HG02870 (cell line): Measurements from ENCODE around the gene B4GALT5.

Source experiments
- ATAC-seq: cut with Tn5 transposase; IDR thresholded peaks from one replicate; pipeline ENCODE4 v1.9.1; 2021; ENCODE audit warnings: mild to moderate bottlenecking, moderate library complexity; ENCODE audit not compliant: unreplicated experiment

Gene B4GALT5

DNA sequence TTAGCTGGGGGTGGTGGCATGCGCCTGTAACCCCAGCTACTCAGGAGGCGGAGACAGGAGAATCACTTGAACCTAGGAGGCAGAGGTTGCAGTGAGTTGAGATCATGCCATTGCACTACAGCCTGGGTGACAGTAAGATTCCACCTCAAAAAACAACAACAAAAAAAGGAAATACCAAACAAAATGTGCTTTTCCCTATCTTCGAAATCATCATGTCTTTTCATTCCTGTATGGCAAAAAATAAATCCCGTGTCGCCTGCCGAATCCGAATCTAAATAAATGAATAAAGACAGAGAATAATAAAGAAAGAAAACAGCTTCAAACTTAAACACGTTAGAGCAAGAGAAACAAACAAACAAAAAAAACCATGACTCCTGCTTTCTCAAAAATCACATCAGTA, 11.8 kb downstream of the B4GALT5 start:
- ATAC-seq: no peak

- ATAC-seq: no peak
These were observed 12.4 kb downstream of the B4GALT5 start for GRCh38 chr20:49701241-49701790.

DNA sequence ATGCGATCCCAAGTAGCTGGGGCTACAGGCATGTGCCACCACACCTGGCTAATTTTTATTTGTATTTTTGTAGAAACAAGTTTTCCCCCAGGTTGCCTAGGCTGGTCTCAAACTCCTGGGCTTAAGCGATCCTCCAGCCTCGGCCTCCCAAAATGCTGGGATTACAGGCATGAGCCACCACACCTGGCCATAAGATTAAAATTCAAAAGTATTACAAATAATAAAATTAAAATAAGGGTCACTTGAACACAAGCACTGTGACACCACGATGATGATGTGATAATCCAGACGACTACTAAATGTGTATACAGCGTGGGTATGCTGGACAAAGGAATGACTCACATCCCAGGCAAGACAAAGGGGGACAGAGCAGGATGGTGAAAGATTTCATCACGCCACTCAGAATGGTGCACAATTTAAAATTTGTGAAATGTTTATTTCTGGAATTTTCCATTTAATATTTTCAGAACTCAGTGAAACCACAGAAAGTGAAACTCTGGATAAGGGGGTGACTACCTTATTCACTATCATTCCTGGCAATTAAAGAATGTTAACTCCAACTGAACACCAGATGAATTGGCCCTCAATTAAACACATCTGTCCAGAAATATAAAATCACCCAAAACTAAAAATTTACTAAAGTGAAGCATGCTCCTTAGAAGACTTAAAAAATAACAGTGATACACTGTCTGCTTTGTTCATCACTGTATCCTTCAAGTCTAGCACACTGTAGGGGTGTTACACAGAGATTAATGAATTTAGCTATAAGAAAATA, 13.1 kb downstream of the B4GALT5 start:
- ATAC-seq: no peak

- peak; percentile 90 for ATAC-seq
These were observed 14.3 kb downstream of the B4GALT5 start for GRCh38 chr20:49699200-49699992.

DNA sequence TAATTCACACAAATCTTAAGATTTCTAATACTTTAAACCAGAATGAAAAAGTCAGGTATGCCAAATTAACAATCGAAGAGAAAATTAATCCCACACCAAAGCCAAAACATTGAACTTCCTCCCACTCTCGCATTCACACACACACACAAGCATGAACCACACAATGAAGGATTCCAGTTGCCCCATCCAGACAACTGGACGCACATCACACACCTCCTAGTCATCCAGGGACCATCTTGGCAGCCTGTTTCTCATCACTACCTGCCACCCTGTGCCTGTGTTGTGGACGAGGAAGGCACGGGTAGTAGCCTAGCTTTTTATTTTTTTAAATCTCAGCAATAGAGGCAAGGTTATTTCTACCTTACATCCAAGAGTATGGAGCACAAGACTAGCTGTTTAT, 15.2 kb downstream of the B4GALT5 start:
- no peak for ATAC-seq

GRCh38 chr20:49697071-49697470, 16.6 kb downstream of the B4GALT5 start:
- ATAC-seq: no peak

GRCh38 chr20:49696594-49696993, 17.1 kb downstream of the B4GALT5 start:
- ATAC-seq: no peak

GRCh38 chr20:49695830-49696229, 17.8 kb downstream of the B4GALT5 start:
- no peak for ATAC-seq

GRCh38 chr20:49694450-49695071, 19.1 kb downstream of the B4GALT5 start:
- no peak for ATAC-seq

- no peak for ATAC-seq
These were observed 20.1 kb downstream of the B4GALT5 start for GRCh38 chr20:49693435-49694171.

DNA sequence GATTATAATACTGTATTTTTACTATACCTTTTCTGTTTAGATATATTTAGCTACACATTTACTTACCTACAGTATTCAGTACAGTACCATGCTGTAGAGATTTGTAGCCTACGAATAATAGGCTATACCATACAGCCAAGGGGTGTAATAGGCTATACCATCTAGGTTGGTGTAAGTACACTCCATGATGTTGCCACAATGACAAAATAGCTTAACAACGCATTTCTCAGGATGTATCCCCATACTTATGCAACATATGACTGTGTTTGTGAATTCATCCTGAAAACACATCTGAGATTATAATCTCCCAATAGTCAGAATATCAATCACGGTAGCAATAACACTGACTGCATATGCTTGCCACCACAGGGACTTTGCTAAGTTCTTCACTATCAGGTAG, 20.7 kb downstream of the B4GALT5 start:
- no peak for ATAC-seq

- no peak for ATAC-seq
These were observed 21.7 kb downstream of the B4GALT5 start for GRCh38 chr20:49691818-49692568.

GRCh38 chr20:49690899-49691620, 22.6 kb downstream of the B4GALT5 start:
- no peak for ATAC-seq

DNA sequence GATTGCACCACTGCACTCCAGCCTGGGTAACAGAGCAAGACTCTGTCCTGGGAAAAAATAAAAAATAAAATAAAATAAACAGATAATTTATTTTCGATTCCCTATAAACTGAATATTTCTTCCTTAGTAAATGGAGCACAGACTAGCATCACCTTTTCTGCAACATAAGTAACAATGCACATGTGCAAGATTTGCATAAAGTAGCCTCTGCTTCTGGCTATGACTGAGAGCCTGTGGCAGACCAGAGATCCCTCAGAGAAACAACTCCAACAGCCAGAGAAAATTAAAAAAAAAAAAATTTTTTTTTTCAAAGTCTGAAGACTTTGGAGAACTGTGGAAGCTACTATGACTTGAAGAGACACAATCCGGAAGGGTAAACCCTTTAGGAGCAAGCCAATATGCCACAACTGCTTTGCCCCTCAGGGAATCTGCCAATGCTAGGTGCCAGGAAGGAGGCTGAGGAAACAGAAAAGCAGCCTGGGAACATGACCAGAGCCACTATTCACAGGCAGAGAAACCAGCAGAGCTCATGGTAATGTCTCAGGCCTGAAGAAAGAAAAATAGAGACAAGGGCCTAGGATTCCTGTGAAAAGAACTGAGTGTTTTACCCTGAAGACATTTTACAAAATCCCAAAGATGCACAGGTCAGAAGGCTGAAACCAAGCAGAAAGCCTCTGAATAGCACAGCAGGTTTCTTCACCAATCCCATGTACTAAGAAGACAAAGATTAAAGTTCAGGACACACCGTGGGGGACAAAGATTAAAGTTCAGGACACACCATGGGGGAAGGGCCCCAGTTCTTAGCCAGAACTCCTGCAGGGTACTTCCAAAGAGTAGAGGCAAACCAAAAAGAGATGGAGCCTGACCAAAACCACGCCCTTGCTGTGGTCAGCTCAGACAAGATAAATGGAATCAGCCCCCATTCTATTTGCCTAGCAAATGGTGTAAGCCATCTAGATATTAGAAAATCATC, 25.8 kb downstream of the B4GALT5 start:
- no peak for ATAC-seq

DNA sequence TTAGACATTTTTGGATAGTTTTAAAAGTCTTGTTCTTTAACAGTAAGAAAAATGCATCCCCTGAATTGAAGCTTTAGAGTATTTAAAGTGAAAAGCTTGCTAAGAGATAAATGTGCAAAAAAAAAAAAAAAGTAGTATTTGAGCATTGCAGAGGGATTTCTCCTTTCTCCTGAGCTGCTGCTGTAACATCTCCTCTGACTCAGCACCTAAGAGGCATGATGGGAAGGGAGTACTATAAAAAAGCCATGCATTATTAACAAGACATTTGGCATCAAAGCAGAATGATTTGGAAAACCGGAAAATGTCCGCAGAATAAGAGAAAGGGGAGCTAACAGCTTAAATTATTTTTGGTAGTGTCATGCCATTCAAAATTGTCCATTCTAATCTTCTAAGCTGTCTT, 27.9 kb downstream of the B4GALT5 start:
- no peak for ATAC-seq

GRCh38 chr20:49685161-49685601, 28.5 kb downstream of the B4GALT5 start:
- ATAC-seq: no peak

DNA sequence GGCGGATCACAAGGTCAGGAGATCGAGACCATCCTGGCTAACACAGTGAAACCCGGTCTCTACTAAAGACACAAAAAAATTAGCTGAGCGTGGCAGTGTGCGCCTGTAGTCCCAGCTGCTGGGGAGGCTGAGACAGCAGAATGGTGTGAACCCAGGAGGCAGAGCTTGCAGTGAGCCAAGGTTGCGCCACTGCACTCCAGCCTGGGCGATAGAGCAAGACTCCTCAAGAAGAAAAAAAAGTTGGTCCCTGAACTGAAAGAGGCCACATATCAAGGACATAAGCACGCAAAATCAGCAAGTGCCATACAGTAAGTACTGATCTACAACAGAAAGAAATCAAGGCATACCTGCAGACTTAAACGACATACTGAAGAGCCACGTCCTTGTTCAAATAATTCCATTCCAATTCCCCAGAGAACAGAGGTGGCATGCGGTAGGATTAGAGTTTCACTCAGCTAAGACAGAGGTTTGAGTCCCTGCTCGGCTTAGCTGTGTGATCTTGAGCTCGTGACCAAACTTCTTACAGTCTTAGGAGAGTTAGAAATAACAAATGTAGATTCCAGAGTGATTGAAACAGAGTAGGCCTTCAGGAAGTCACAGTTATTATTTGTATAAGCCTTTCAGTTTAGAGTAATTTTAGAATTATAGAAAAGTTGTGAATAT, 29.2 kb downstream of the B4GALT5 start:
- ATAC-seq: no peak

- no peak for ATAC-seq
These were observed 30.9 kb downstream of the B4GALT5 start for GRCh38 chr20:49682798-49683197.
